ENCODE measurements around the gene SYNE1.

DNA sequence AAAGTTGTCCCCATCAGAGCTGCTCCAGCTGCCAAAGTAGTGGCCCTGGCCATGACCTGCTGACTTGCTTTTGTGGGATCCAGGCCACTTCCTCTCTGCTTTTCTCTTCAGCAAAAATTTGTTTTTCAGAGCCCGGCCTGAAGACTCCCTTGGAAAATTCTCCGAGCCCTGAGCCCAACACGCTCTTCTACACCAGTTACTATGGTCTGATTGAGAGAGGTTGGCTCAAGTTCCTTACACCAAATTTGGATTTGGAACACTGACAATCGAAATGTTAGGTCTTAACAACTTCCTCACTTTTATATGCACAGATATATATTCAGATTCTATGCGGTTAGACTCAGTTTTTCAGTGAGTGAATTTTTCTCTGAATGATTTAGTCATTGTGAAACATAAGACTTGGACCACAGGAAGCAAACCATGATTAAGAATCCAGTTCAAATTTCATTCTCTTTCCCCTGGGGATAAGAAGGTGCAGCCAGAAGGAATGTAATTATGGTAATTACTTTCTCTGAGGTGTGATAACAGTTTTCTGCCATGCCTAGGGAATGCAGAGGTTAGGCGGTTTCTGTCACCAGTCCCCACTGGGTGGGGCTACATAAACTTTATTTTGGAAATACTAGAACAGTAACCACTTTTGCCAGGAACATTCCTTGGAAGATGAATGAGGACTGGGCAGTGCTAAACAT lies 365.2 kb downstream of the SYNE1 start:
- TF ChIP-seq, protein P1, sequence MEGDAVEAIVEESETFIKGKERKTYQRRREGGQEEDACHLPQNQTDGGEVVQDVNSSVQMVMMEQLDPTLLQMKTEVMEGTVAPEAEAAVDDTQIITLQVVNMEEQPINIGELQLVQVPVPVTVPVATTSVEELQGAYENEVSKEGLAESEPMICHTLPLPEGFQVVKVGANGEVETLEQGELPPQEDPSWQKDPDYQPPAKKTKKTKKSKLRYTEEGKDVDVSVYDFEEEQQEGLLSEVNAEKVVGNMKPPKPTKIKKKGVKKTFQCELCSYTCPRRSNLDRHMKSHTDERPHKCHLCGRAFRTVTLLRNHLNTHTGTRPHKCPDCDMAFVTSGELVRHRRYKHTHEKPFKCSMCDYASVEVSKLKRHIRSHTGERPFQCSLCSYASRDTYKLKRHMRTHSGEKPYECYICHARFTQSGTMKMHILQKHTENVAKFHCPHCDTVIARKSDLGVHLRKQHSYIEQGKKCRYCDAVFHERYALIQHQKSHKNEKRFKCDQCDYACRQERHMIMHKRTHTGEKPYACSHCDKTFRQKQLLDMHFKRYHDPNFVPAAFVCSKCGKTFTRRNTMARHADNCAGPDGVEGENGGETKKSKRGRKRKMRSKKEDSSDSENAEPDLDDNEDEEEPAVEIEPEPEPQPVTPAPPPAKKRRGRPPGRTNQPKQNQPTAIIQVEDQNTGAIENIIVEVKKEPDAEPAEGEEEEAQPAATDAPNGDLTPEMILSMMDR (IDR thresholded peaks at IDR 0.05), result no peak
- TF ChIP-seq EZH2phosphoT487 (IDR thresholded peaks at IDR 0.05) (no peak), EZH2 (IDR thresholded peaks at IDR 0.05) (no peak)

All from neural progenitor cell (in vitro differentiated cells).